GM21367 (cell line): ENCODE results near the gene PATZ1.

ENCODE experiments used
- ATAC-seq: cut with Tn5 transposase; IDR thresholded peaks from one replicate; pipeline ENCODE4 v1.9.1; 2021; ENCODE audit not compliant: unreplicated experiment

Gene PATZ1

GRCh38 chr22:31284281-31285155 lies 61.6 kb downstream of the PATZ1 start:
- ATAC-seq = no peak

- no peak for ATAC-seq
Measured at GRCh38 chr22:31282748-31283468, 63.2 kb downstream of the PATZ1 start.

- ATAC-seq = no peak
Measured at GRCh38 chr22:31281733-31282132, 64.4 kb downstream of the PATZ1 start.

GRCh38 chr22:31279821-31280505 lies 66.2 kb downstream of the PATZ1 start:
- no peak for ATAC-seq

- ATAC-seq = no peak
Measured at GRCh38 chr22:31279327-31279669, 66.8 kb downstream of the PATZ1 start.

GRCh38 chr22:31278626-31279326 lies 67.4 kb downstream of the PATZ1 start:
- no peak for ATAC-seq

GRCh38 chr22:31278151-31278621 lies 68.0 kb downstream of the PATZ1 start:
- no peak for ATAC-seq

- ATAC-seq = no peak
Measured at GRCh38 chr22:31277741-31278140, 68.4 kb downstream of the PATZ1 start.

GRCh38 chr22:31276426-31277167 lies 69.5 kb downstream of the PATZ1 start:
- ATAC-seq = no peak
